Natural killer cell (primary cell): ENCODE measurements around the gene TRA2B. TPM values are rescaled to one million over a fixed set of nuclear protein-coding genes. Genes with fewer than 3 reads are reported as not detected.

Experiments
- ATAC-seq, 3 donors: fragments of 150-1000 bp in 2 of 3; fragments of 200-7000 bp in 1 of 3; cut with Tn5 transposase; 1 replicate in 1 of 3; 2 replicates in 2 of 3; pipeline ENCODE4 v1.10.0; 2021; ENCODE audit warnings: mild to moderate bottlenecking in 2 of 3, moderate library complexity in 2 of 3
- DNase-seq, 2 donors: peaks; one replicate each; pipeline versions ENCODE4 v3.0.0 to v3.0.0-alpha.2; 2013 to 2021; ENCODE audit warnings: mixed read lengths in 1 of 2
- H3K27ac ChIP-seq: one replicate; pipeline ENCODE4 v1.5.1; 2013; ENCODE audit warnings: mild to moderate bottlenecking, low read length
- H3K27me3 ChIP-seq: one replicate; pipeline ENCODE4 v1.6.1; 2013; ENCODE audit warnings: low read length; ENCODE audit not compliant: control insufficient read depth, insufficient read depth
- H3K36me3 ChIP-seq: one replicate; pipeline ENCODE4 v1.6.1; 2013; ENCODE audit warnings: low read length; ENCODE audit not compliant: control insufficient read depth, insufficient read depth
- H3K4me1 ChIP-seq: one replicate; pipeline ENCODE4 v1.6.1; 2013; ENCODE audit warnings: low read length; ENCODE audit not compliant: control insufficient read depth, insufficient read depth
- H3K4me3 ChIP-seq: one replicate; pipeline ENCODE4 v1.5.1; 2013; ENCODE audit warnings: low read length
- H3K9me3 ChIP-seq: one replicate; pipeline ENCODE4 v1.6.1; 2013; ENCODE audit warnings: low read length; ENCODE audit not compliant: control insufficient read depth, insufficient read depth
- H3K27ac Mint-ChIP-seq, 2 donors: one replicate each; pipeline ENCODE4 v1.8.0; 2022; ENCODE audit warnings: mild to moderate bottlenecking in 2 of 2, mixed read lengths in 2 of 2, moderate library complexity in 1 of 2
- H3K27me3 Mint-ChIP-seq, 2 donors: one replicate each; pipeline ENCODE4 v1.8.0; 2022; ENCODE audit warnings: low read depth in 2 of 2, mixed read lengths in 2 of 2
- H3K36me3 Mint-ChIP-seq: one replicate; pipeline ENCODE4 v1.8.0; 2022; ENCODE audit warnings: mixed read lengths
- H3K4me1 Mint-ChIP-seq, 2 donors: one replicate each; pipeline ENCODE4 v1.8.0; 2022; ENCODE audit warnings: mixed read lengths in 2 of 2
- H3K4me3 Mint-ChIP-seq: one replicate; pipeline ENCODE4 v1.8.0; 2022; ENCODE audit warnings: mild to moderate bottlenecking, moderate library complexity, mixed read lengths
- H3K9me3 Mint-ChIP-seq, 2 donors: one replicate each; pipeline ENCODE4 v1.8.0; 2022; ENCODE audit warnings: mixed read lengths in 2 of 2
- CTCF ChIP-seq: fragments of 200-600 bp; IDR thresholded peaks from one replicate; pipeline ENCODE4 v1.8.0; 2022; ENCODE audit warnings: antibody characterized with exemption
- WGBS: methylation state at CpG from one replicate; pipeline ENCODE4 v1.1.7; 2013; ENCODE audit warnings: missing lambda C conversion rate; ENCODE audit not compliant: insufficient coverage; 5-methylcytosine and 5-hydroxymethylcytosine counted together
- intact Hi-C: fragments of 100-400 bp; cut with micrococcal nuclease; formaldehyde crosslinking; loops from one replicate; pipeline ENCODE4 v1.14.2; 2022
- total RNA-seq, 4 donors: library from RNA; stranded (reverse); fragments of 120-200 nt in 1 of 4; gene quantifications; one replicate each; pipeline versions ENCODE4 v1.2.3 to v1.2.4, GENCODE V29; 2013 to 2022

Gene TRA2B
- total RNA-seq, 3 donors from 2014 or later (not counting 1 experiment from before 2014, with no cell fraction given) = 565 to 669 (median 596) TPM

- 90% methylated on average over 3 of the region's 3 CpGs for WGBS
These were observed 18.4 kb upstream of the TRA2B start for GRCh38 chr3:185956244-185956643.

GRCh38 chr3:185954366-185954723 lies 16.5 kb upstream of the TRA2B start:
- no peaks in the 10 kb centered on the region for H3K36me3 Mint-ChIP-seq

More at GRCh38 chr3:185956244-185956643, 18.4 kb upstream of the TRA2B start:
- intact Hi-C loops = no loop called here
- Mint-ChIP-seq H3K27ac (no peak overlapping the region), H3K4me3 (no peak overlapping the region), H3K4me1 (no peaks in the 10 kb centered on the region), H3K27me3 (peaks cover 25 to 43% of the 10 kb centered on the region in 2 donors), H3K36me3 (no peaks in the 10 kb centered on the region), H3K9me3 (no peaks in the 10 kb centered on the region)
- Histone ChIP-seq H3K4me1 (no peaks in the 10 kb centered on the region), H3K27me3 (no peaks in the 10 kb centered on the region), H3K9me3 (no peaks in the 10 kb centered on the region), H3K4me3 (no peak overlapping the region), H3K27ac (no peak overlapping the region), H3K36me3 (no peaks in the 10 kb centered on the region)
- ATAC-seq (no peak), DNase-seq (no peak)
- no peak for TF ChIP-seq CTCF

GRCh38 chr3:185950728-185951127 lies 12.9 kb upstream of the TRA2B start:
- no peak overlapping the region for H3K27ac ChIP-seq
- no peak overlapping the region for H3K27ac Mint-ChIP-seq
- WGBS = 91% methylated on average over 3 of the region's 3 CpGs
- no peak for TF ChIP-seq CTCF
- H3K36me3 Mint-ChIP-seq = no peaks in the 10 kb centered on the region
- no peaks in the 10 kb centered on the region for H3K4me1 ChIP-seq
- no peaks in the 10 kb centered on the region for H3K36me3 ChIP-seq
- ATAC-seq (no peak), DNase-seq (no peak)
- H3K4me3 Mint-ChIP-seq = no peak overlapping the region
- H3K9me3 ChIP-seq = no peaks in the 10 kb centered on the region
- no peaks in the 10 kb centered on the region for H3K9me3 Mint-ChIP-seq
- no peaks in the 10 kb centered on the region for H3K4me1 Mint-ChIP-seq
- H3K27me3 Mint-ChIP-seq = peaks cover 25 to 55% of the 10 kb centered on the region in 2 donors
- H3K4me3 ChIP-seq = no peak overlapping the region
- intact Hi-C loops = no loop called here
- peaks cover 3% of the 10 kb centered on the region for H3K27me3 ChIP-seq

More at GRCh38 chr3:185954366-185954723, 16.5 kb upstream of the TRA2B start:
- H3K4me1 ChIP-seq = no peaks in the 10 kb centered on the region
- intact Hi-C loops = no loop called here
- no peaks in the 10 kb centered on the region for H3K9me3 ChIP-seq
- no peak for DNase-seq
- Mint-ChIP-seq H3K4me1 (no peaks in the 10 kb centered on the region), H3K9me3 (no peaks in the 10 kb centered on the region), H3K27ac (no peak overlapping the region), H3K27me3 (peaks cover 28 to 57% of the 10 kb centered on the region in 2 donors), H3K4me3 (no peak overlapping the region)
- ATAC-seq = no peak
- no peak overlapping the region for H3K4me3 ChIP-seq
- no peak overlapping the region for H3K27ac ChIP-seq
- TF ChIP-seq CTCF = no peak
- no peaks in the 10 kb centered on the region for H3K36me3 ChIP-seq
- 53% methylated on average over 2 of the region's 3 CpGs for WGBS
- H3K27me3 ChIP-seq = peaks cover 3% of the 10 kb centered on the region

- intact Hi-C loops = no loop called here
- 96% methylated on average over 3 of the region's 6 CpGs for WGBS
- no peak overlapping the region for H3K27ac ChIP-seq
- H3K4me3 ChIP-seq = no peak overlapping the region
- Mint-ChIP-seq H3K27me3 (peaks cover 22 to 44% of the 10 kb centered on the region in 2 donors), H3K4me1 (no peaks in the 10 kb centered on the region), H3K4me3 (no peak overlapping the region), H3K27ac (no peak overlapping the region), H3K36me3 (no peaks in the 10 kb centered on the region), H3K9me3 (no peaks in the 10 kb centered on the region)
- H3K36me3 ChIP-seq = no peaks in the 10 kb centered on the region
- H3K27me3 ChIP-seq = peaks cover 3% of the 10 kb centered on the region
- no peak for ATAC-seq
- no peak for DNase-seq
- no peak for TF ChIP-seq CTCF
- H3K9me3 ChIP-seq = no peaks in the 10 kb centered on the region
- H3K4me1 ChIP-seq = no peaks in the 10 kb centered on the region
These were observed 11.7 kb upstream of the TRA2B start for GRCh38 chr3:185949515-185949914.
